Aorta (tissue), 5 donors: ENCODE measurements around the gene STC2. TPM values are rescaled to one million over a fixed set of nuclear protein-coding genes. Genes with fewer than 3 reads are reported as not detected.

ENCODE experiments used
- ATAC-seq: fragments of 200-7000 bp; cut with Tn5 transposase; one replicate; pipeline ENCODE4 v1.9.1; 2022; ENCODE audit warnings: moderate library complexity; ENCODE audit not compliant: low FRiP score
- DNase-seq, 2 donors: peaks; one replicate each; pipeline ENCODE4 v3.0.0-alpha.2; 2020
- H3K27ac ChIP-seq, 2 donors: one replicate each; pipeline ENCODE4 v1.5.1; 2013; ENCODE audit warnings: low read length in 2 of 2, mild to moderate bottlenecking in 2 of 2, moderate library complexity in 2 of 2, control low read depth in 1 of 2, inconsistent platforms in 1 of 2, low read depth in 1 of 2
- H3K27me3 ChIP-seq, 2 donors: one replicate each; pipeline ENCODE4 v1.6.1; 2013; ENCODE audit warnings: control low read depth in 1 of 2, low read length in 1 of 2, mild to moderate bottlenecking in 1 of 2, moderate library complexity in 1 of 2; ENCODE audit not compliant: insufficient read depth in 2 of 2, control insufficient read depth in 1 of 2
- H3K36me3 ChIP-seq, 2 donors: one replicate each; pipeline ENCODE4 v1.6.1; 2013; ENCODE audit warnings: control low read depth in 1 of 2, low read length in 1 of 2, mild to moderate bottlenecking in 1 of 2; ENCODE audit not compliant: insufficient read depth in 2 of 2, control insufficient read depth in 1 of 2
- H3K4me1 ChIP-seq, 2 donors: one replicate each; pipeline ENCODE4 v1.6.1; 2013; ENCODE audit warnings: low read length in 2 of 2, control low read depth in 1 of 2, mild to moderate bottlenecking in 1 of 2, moderate library complexity in 1 of 2; ENCODE audit not compliant: insufficient read depth in 2 of 2, control insufficient read depth in 1 of 2
- H3K4me3 ChIP-seq, 2 donors: one replicate each; pipeline ENCODE4 v1.5.1; 2013; ENCODE audit warnings: low read length in 2 of 2, control low read depth in 1 of 2, mild to moderate bottlenecking in 1 of 2
- H3K9me3 ChIP-seq: one replicate; pipeline ENCODE4 v1.6.1; 2013; ENCODE audit warnings: mild to moderate bottlenecking, low read length; ENCODE audit not compliant: control insufficient read depth
- WGBS, 2 donors: extraction: QIAGEN DNeasy Blood & Tissue Kit; methylation state at CpG; one replicate each; pipeline ENCODE4 v1.1.7; 2013; 5-methylcytosine and 5-hydroxymethylcytosine counted together
- intact Hi-C, 2 donors: fragments of 100-400 bp; cut with DNase I; formaldehyde crosslinking; loops; one replicate each; pipeline versions ENCODE4 v1.14.2 to v1.15.0; 2022
- polyA plus RNA-seq, 2 donors: library from polyadenylated mRNA; stranded (reverse); fragments of 200-250 nt; gene quantifications; one replicate each; pipeline ENCODE4 v1.2.3, GENCODE V29; 2013
- total RNA-seq, 2 donors: library from RNA; stranded (reverse); fragmentation: NEBNext Ultra II Directional; extraction: Animal tissue kit (Norgen Biotek cat#: 25700); gene quantifications; one replicate each; pipeline ENCODE4 v1.2.1, GENCODE V29; 2021
- donor health status: healthy with polysubstance abuse.
- donor health status: Bipolar disorder and iron deficiency.
- donor health status: DM: no; HTN: no; CAD: no.
- donor health status: DM: no; HTN: no; CAD: no.
- donor health status: DM: yes; HTN: yes; CAD: no.

The STC2 gene
- total and polyA plus RNA-seq, 4 donors = 0.03 to 7.9 (median 2.8) TPM

DNA sequence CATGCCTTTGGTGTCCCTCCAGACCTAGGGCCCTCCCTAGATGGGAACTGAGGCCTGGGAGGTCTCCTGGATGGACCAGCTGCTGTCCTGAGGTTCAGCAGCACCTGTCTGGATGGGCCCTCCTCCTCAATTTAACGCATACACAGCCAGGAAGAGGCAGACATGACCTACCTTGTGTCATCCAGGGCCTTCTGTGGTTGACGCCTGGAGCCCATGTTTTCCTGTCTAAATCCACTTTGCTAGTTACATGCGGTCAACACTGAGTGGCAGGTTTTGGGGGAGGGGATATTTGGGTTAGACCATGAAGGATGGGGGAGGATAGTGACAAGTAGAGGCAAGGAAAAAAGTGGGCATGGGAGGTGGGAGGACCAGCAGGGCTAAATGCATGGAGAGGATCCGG is 3.1 kb upstream of the STC2 start:
- intact Hi-C loops = no loop called here
- WGBS, 2 donors = 94% methylated on average over 4 of the region's 4 CpGs
- Histone ChIP-seq H3K27me3 (peaks cover 0 to 2% of the 10 kb centered on the region in 2 donors), H3K36me3 (no peaks in the 10 kb centered on the region), H3K27ac (no peak overlapping the region), H3K4me1 (no peaks in the 10 kb centered on the region), H3K9me3 (no peaks in the 10 kb centered on the region), H3K4me3 (no peak overlapping the region)
- ATAC-seq (no peak), DNase-seq (no peak)

DNA sequence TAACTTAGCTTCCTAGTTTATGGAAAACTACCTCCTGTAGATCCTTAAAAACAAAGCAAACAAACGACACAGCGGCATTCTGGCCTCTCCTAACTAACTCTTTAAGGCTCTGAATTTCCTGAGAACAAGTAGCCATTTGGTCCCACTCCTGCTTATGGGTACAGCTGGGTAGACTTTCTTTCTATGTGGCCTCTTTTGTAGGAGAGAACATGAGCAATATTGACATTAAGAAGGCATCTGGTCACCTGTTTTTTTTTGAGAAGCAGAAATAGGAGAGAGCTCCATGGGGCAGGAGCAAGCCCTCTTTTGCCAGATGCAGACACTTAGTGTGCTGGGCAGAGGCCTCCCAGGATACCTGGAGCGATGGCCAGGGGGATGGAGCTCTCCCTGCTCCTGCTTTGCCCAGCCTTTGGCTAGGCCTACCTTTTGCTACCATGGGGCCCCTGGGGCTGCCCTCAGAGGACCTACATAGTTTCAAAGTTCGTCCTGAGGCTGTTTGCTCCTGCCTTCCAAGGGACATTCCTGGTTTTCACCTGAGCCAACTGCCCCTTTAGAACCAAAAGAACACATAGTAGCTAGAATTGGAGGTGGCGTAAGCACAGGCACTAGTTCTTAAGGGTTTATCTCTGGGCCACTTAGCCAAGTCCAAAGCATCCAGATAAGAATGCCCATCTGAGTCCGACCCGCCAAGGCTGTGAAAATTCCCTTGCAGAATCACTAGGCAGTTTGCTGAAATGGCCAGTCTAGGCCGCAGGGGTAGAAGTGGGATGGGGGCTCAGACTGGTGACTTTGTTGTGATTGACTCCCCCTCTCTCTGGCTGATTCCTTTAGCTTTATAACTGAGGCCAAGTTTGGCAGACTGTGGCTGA is 2.4 kb upstream of the STC2 start:
- no peaks in the 10 kb centered on the region for H3K36me3 ChIP-seq
- intact Hi-C loops = loop anchor here in 1 of 2 donors (1.0 kb wide), 1 partner anchor 36 kb away; no protein-coding TSS in a partner anchor
- no peak overlapping the region for H3K4me3 ChIP-seq
- no peak overlapping the region for H3K27ac ChIP-seq
- peaks cover 0 to 2% of the 10 kb centered on the region in 2 donors for H3K27me3 ChIP-seq
- ATAC-seq = no peak
- H3K9me3 ChIP-seq = no peaks in the 10 kb centered on the region
- 92% methylated on average over 8 of the region's 8 CpGs for WGBS, 2 donors
- DNase-seq = no peak
- H3K4me1 ChIP-seq = no peaks in the 10 kb centered on the region

DNA sequence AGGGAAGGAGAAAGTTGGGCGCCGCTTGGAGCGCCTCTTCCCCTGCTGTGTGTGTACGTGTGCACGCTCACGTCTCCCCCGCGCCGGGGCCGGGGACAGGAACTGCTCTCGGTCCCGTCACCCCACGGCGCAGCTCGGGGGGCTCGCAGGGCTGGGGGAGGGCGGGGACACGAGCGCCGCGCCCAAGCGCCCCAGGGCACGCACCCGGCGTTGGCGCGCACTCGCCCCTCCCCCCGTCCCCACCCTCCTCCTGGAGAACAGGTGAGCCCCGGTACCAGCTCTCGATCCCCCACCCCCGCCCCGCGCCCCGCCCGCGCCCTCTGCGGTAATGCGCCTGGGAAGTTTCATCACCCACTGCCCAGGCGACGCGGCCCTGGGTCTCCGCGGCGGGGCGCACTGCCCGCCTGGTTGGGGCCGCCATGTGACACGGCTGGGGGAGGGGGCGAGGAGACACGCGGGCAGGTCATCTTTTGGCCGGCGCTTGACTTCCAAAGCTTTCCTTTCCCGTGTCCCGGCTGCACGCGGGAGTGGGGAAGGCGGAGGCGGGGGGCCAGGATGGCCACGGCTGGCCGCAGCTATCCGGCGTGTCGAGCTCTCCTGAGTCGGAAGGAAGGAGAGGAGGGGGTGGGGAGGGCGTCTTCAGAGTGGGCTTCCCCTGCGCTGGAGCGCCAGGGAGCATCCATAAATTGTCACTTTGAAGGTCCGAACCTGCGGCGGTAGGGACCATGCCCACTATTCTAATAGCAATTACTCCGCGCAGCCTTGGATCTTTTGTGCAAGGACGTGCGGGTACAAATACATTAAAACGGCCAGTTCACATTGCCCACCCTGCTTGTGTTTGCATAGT is 1.5 kb upstream of the STC2 start:
- H3K36me3 ChIP-seq = no peaks in the 10 kb centered on the region
- H3K27ac ChIP-seq = no peak overlapping the region
- intact Hi-C loops = loop anchor here in 1 of 2 donors (1.0 kb wide), 1 partner anchor 35 kb away; no protein-coding TSS in a partner anchor

DNA sequence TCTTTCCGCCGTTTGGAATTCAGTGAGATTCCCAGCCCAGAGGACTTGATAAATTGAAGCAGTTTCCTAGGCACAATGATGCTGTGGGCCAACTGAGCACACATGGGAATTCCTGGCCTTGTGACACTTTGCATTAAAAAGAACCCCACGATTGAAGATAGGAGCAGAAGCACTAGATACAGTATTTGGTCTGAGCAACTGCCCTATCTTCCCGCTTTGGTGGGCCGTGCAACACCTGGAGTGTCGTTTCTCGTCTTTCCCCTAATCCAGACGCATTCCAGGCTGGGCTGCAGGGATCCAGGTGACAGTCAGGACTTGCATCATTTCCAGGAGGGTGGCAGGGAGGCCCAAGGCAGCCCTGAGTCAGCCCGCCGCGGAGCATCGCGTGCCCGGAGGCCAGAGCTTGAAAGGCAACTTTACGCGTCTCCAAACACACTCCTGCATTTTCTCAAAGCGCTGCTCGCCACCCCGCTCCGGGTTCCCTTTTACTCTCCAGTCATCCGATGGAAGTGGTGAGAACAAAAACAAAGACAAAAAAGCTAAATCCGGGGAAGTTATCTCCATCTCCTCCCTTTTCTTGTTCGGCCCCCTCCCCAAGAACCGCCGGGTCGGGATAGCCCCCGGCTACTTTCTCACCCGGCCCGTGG is 753 bp upstream of the STC2 start:
- Histone ChIP-seq H3K36me3 (no peaks in the 10 kb centered on the region), H3K4me1 (no peaks in the 10 kb centered on the region), H3K27me3 (peaks cover 0 to 2% of the 10 kb centered on the region in 2 donors), H3K27ac (no peak overlapping the region), H3K4me3 (peak overlapping the region in 1 of 2 donors; percentile 27), H3K9me3 (no peaks in the 10 kb centered on the region)
- DNase-seq = no peak
- WGBS, 2 donors = 2% methylated on average over 26 to 29 of the region's 29 CpGs
- ATAC-seq = no peak
- intact Hi-C loops = no loop called here

More for the DNA sequence above, 1.5 kb upstream of the STC2 start:
- Histone ChIP-seq H3K27me3 (peaks cover 0 to 2% of the 10 kb centered on the region in 2 donors), H3K9me3 (no peaks in the 10 kb centered on the region), H3K4me1 (no peaks in the 10 kb centered on the region), H3K4me3 (no peak overlapping the region)
- DNase-seq (no peak), ATAC-seq (no peak)
- WGBS, 2 donors = 21 to 22% methylated on average over 52 to 77 of the region's 77 CpGs

DNA sequence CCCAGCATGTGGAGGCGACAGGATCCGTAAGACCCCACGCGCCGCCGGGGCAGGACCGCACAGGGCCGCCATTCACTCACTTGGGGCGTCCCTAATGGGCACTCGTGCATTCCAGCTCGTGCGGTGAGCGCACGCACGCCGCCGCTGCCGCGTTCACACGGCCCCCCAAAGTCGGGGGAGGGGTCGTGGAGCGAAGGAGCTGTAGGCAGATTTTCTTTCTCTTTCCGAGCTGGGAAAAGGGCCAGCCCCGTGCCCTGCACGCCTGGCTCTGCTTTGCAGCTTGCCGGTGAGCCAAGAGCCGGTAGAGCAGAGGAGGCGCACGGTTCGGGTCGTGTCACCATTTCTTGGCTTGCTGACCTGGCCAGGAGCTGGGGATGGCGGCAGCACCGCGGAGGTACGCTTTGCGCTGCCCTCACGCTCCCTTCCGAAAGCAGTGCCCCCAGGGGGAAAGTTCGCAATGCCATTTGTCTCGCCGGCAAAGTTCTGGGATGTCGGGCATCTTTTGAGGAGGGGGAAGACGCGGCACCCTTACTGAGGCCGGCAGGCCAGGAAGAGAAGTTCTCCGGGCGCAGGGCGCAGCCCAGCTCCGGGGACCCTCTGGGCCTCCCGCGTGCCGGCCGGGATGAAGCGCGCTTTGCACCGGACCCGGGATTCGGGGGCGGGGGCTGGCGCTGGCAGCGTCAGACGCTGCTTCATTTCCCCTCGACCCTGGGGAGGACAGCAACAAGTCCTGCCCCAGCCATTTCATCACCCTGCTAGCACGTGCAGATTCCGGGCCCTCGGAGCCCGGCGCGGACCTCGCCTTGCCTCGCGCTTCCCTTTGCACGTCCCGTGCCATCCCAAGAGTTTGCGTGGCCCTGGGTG is 898 bp downstream of the STC2 start:
- ATAC-seq (no peak), DNase-seq (no peak)
- 1% methylated on average over 76 of the region's 76 CpGs for WGBS, 2 donors
- Histone ChIP-seq H3K27me3 (peaks cover 0 to 2% of the 10 kb centered on the region in 2 donors), H3K4me3 (no peak overlapping the region), H3K36me3 (no peaks in the 10 kb centered on the region), H3K4me1 (no peaks in the 10 kb centered on the region), H3K27ac (no peak overlapping the region), H3K9me3 (no peaks in the 10 kb centered on the region)
- intact Hi-C loops = no loop called here

DNA sequence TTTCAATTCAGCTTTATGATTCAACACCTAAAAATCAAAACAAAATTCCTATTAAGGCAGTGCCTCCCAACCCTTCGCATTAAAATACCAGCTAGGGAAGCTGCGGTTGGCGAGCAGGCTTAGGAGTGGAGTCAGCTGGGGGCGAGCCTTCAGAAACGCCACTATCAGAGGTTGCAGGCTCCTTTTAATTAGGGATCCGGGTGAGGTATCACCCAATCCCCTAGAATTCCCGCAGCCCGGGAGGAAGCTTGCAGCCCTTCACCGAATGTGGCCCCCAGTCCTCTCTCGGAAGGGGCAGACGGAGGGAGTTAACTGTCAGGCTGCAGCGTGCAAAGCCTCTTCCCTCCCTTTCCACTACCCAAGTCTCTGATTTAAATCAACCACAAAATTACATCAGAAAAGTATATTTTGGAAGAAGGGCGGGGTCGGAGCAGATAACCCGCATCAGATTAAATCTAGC is 1.7 kb downstream of the STC2 start:
- H3K4me3 ChIP-seq = no peak overlapping the region
- no peak for DNase-seq

DNA sequence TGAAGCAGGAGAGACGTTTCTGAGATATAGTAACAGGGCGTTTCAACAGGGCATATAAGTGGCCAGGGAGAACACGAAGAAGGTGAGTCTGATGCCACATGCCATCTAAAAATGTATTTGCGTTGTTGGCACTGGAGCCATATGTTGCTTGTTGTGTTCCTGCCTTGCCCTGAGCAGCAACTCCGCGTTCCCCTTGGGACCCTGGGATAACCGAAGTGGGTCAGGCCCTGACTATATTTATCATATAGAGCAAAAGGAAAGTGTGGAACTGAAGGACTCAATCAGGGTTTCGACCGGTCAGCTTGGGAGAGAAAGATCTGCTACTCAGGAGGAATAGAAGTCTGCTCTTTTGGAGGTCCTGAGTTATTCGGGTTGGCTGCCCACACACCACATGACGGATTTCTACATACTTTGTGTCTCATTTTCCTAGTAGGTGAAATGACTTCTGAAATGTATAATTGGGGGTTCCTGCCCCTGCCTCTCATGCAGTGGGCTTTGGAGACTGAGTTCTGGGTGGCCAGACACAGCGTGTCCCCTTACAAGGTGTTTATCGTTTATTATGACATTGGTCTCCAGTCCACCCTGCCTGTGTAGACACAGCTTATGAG is 3.0 kb downstream of the STC2 start:
- no peak for ATAC-seq
- Histone ChIP-seq H3K9me3 (no peaks in the 10 kb centered on the region), H3K4me3 (no peak overlapping the region), H3K27me3 (peaks cover 0 to 2% of the 10 kb centered on the region in 2 donors), H3K4me1 (no peaks in the 10 kb centered on the region), H3K27ac (no peak overlapping the region), H3K36me3 (no peaks in the 10 kb centered on the region)
- WGBS, 2 donors = 90 to 93% methylated on average over 13 of the region's 13 CpGs
- intact Hi-C loops = no loop called here
- no peak for DNase-seq

More for the DNA sequence above, 1.7 kb downstream of the STC2 start:
- intact Hi-C loops = no loop called here
- ATAC-seq = no peak
- WGBS, 2 donors = 3 to 7% methylated on average over 15 of the region's 15 CpGs
- H3K27ac ChIP-seq = no peak overlapping the region
- peaks cover 0 to 2% of the 10 kb centered on the region in 2 donors for H3K27me3 ChIP-seq
- H3K4me1 ChIP-seq = no peaks in the 10 kb centered on the region
- H3K9me3 ChIP-seq = no peaks in the 10 kb centered on the region
- no peaks in the 10 kb centered on the region for H3K36me3 ChIP-seq
